LNCaP clone FGC (cell line): Measurements from ENCODE around the gene PCDH1.

ENCODE experiments used
- DNase-seq: peaks from one replicate; pipeline ENCODE4 v3.0.0-alpha.2; 2011; ENCODE audit warnings: low read depth
- H3K4me3 ChIP-seq: 2 replicates; pipeline ENCODE4 v1.5.1; 2011; ENCODE audit warnings: mild to moderate bottlenecking, low read depth, low read length, control low read depth
- CTCF ChIP-seq: IDR thresholded peaks from 2 replicates; pipeline ENCODE4 v1.5.1; 2012; ENCODE audit warnings: mild to moderate bottlenecking; ENCODE audit not compliant: control insufficient read depth, insufficient read depth; ENCODE audit errors: extremely low read depth

PCDH1 gene

DNA sequence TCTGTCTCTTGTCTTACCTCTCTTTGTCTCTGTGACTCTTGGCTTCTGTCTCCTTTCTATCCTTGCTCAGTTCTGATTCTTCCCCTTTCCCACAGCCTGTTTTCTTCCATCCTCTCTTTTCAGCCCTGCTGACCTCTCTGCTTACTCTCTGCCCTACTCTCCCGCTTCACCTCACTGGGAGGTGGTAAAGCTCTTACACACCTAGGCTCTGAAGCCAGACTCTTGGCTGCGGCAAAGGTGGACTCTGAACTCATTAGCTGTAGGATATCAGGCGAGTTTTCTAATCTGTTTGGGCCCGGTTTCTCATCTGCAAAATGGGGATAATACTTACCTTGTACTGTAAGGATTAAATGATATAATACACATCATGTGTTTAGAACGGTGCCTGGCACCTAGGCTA, 11.1 kb downstream of the PCDH1 start:
- DNase-seq: no peak
- TF ChIP-seq CTCF: no peak
- H3K4me3 ChIP-seq: no peak overlapping the region

- H3K4me3 ChIP-seq: no peak overlapping the region
- no peak for TF ChIP-seq CTCF
- peak; percentile 87 for DNase-seq
Observed at GRCh38 chr5:141866096-141866495, 12.1 kb downstream of the PCDH1 start.

GRCh38 chr5:141865406-141865805, 12.8 kb downstream of the PCDH1 start:
- TF ChIP-seq CTCF: no peak
- H3K4me3 ChIP-seq: no peak overlapping the region
- DNase-seq: no peak

- no peak overlapping the region for H3K4me3 ChIP-seq
- DNase-seq: no peak
- TF ChIP-seq CTCF: no peak
Observed at GRCh38 chr5:141864371-141865370, 13.5 kb downstream of the PCDH1 start.

GRCh38 chr5:141863569-141864178, 14.5 kb downstream of the PCDH1 start:
- TF ChIP-seq CTCF: no peak
- H3K4me3 ChIP-seq: no peak overlapping the region
- no peak for DNase-seq

DNA sequence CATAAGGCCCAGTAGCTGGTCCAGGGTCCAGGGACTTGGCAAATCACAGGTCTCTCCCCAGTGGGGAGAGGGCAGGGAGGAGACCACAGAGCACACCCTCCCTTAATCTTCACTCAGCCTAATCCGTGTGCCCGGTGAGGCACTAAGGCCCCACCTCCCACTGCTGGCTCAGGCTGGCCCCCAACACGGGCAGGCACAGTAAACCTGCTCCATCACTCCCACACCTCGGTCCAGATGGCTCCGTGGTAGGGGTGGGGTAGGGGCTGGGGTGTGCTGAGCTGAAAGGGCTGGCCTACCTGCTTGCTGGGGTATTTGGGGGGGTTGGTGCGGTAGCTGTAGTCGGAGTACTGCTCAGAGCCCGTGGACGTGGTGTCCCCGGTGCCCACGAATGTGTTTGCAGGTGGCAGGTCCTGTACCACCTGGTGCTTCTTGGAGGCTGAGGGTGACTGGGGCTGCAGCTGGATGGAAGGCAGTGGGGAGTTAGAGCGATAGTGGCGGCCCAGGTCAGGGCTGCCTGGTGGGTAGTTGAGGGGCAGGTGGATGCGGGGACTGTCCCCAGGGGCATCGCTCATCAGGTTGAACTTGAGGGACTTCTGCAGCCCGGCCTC, 15.2 kb downstream of the PCDH1 start:
- no peak for DNase-seq
- no peak for TF ChIP-seq CTCF
- no peak overlapping the region for H3K4me3 ChIP-seq
